ENCODE measurements around the gene CHADL.

GRCh38 chr22:41285820-41286638, 45.3 kb upstream of the CHADL start, which contains the start of gene RANGAP1:
- TF ChIP-seq CTCF (IDR thresholded peaks at IDR 0.05 in 2 of 3, conservative IDR thresholded peaks at IDR 0.05 in 1 of 3; ENCODE audit: insufficient read depth in 2 of 3, low read depth in 1 of 3, low read length in 3 of 3) (peak in 2 of 3 experiments; percentile 2 to 28; a peak in 2 of 6 replicates), TBP (optimal IDR thresholded peaks at IDR 0.05; ENCODE audit: low read depth, low read length) (peak; percentile 64), ATF3 (IDR thresholded peaks at IDR 0.05) (no peak), ATF3 (CRISPR knock-in tag; conservative IDR thresholded peaks at IDR 0.05) (no peak), MEIS2 (IDR thresholded peaks at IDR 0.05; ENCODE audit: partially characterized antibody) (no peak), TAF1 (IDR thresholded peaks at IDR 0.05; ENCODE audit: control insufficient read depth, extremely low read depth, insufficient read depth, low read length, severe bottlenecking) (peak; percentile 42), CHD4 (IDR thresholded peaks at IDR 0.05; ENCODE audit: insufficient read depth, insufficient replicate concordance, low read depth, low read length, poor library complexity, severe bottlenecking) (no peak)
